A673 (cell line): ENCODE measurements around the gene SNRPA.

Source experiments
- EZH2 ChIP-seq: fragments of 200-600 bp; sonication (generic); IDR thresholded peaks from 2 replicates; pipeline ENCODE4 v1.6.1; 2017; ENCODE audit warnings: borderline replicate concordance, low read depth, mild to moderate bottlenecking, mixed read lengths, antibody characterized with exemption, low read length; ENCODE audit not compliant: poor library complexity, severe bottlenecking
- TF ChIP-seq, protein P1 (sequence below): fragments of 300-800, 200-600 bp; sonication (generic); conservative IDR thresholded peaks from 2 replicates; pipeline ENCODE4 v1.5.1; 2017; ENCODE audit warnings: low read depth, mild to moderate bottlenecking, antibody characterized with exemption, low read length, moderate library complexity, mixed read lengths

DNA sequence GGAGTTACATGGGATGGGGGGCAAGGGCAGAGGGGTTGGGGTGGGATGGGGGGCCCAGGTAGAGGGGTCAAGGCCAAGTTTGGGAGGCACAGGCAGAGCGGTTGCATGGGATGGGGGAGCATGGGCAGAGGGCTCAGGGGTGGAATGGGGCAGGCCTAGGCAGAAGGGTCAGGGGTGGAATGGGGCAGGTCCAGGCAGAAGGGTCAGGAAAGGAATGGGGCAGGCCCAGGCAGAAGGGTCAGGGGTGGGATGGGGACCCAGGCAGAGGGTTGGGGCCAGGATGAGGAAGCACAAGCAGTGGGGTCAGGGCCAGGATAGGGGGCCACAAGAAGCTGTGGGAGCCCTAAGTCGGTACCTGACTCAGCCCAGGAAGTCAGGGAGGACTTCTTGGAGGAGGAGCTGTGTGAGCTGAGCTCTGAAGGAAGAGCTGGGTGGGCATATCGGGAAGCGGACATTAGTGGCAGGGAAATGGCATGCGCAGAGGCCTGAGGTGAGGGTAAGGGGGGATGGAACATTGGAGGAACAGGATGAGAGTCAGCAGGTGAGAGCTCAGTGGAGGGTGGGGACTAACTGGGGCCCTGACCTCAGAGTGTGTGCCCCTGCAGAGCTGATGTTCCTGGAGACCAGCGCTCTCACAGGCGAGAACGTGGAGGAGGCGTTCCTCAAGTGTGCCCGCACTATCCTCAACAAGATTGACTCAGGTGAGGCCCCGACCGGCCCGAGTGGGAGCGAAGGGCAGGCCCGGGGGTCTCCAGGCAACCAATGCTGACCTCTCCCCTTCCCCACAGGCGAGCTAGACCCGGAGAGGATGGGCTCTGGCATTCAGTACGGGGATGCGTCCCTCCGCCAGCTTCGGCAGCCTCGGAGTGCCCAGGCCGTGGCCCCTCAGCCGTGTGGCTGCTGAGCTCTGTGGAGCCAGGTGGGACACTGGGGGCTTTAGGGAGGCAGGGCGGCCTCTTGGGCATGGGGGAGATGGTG lies 35.3 kb downstream of the SNRPA start:
- TF ChIP-seq, protein P1, sequence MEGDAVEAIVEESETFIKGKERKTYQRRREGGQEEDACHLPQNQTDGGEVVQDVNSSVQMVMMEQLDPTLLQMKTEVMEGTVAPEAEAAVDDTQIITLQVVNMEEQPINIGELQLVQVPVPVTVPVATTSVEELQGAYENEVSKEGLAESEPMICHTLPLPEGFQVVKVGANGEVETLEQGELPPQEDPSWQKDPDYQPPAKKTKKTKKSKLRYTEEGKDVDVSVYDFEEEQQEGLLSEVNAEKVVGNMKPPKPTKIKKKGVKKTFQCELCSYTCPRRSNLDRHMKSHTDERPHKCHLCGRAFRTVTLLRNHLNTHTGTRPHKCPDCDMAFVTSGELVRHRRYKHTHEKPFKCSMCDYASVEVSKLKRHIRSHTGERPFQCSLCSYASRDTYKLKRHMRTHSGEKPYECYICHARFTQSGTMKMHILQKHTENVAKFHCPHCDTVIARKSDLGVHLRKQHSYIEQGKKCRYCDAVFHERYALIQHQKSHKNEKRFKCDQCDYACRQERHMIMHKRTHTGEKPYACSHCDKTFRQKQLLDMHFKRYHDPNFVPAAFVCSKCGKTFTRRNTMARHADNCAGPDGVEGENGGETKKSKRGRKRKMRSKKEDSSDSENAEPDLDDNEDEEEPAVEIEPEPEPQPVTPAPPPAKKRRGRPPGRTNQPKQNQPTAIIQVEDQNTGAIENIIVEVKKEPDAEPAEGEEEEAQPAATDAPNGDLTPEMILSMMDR: no peak
- TF ChIP-seq EZH2: no peak
